HEK293 (cell line): ENCODE data around the gene PPP4C.

Source experiments
- CTCF ChIA-PET: fragments of 350-600 bp; formaldehyde crosslinking; extraction: SDS; loops from one replicate; lab custom pipeline; 2021; ENCODE audit warnings: antibody characterized with exemption; lab: Yijun Ruan, JAX
- POLR2A ChIA-PET: fragments of 300-600 bp; formaldehyde crosslinking; extraction: SDS; loops from one replicate; lab custom pipeline; 2020; ENCODE audit warnings: antibody characterized with exemption, inconsistent platforms; lab: Yijun Ruan, JAX
- H3K27ac ChIP-seq: fragments of 200-500 bp; sonication (Bioruptor generic); 2 replicates; pipeline ENCODE4 v1.5.1; 2014; ENCODE audit warnings: low read depth, low read length, control low read depth, inconsistent platforms; ENCODE audit errors: extremely low read depth
- H3K36me3 ChIP-seq, 2 experiments: fragments of 200-500 bp in 1 of 2; sonication (Bioruptor generic) in 1 of 2; 1 replicate in 1 of 2; 2 replicates in 1 of 2; pipeline ENCODE4 v1.5.1; 2014 to 2017; ENCODE audit warnings: inconsistent platforms in 2 of 2, low read length in 2 of 2; ENCODE audit not compliant: control insufficient read depth in 2 of 2, insufficient read depth in 1 of 2
- H3K4me1 ChIP-seq: fragments of 200-500 bp; sonication (Bioruptor generic); 2 replicates; pipeline ENCODE4 v1.5.1; 2014; ENCODE audit warnings: mild to moderate bottlenecking, low read length, inconsistent platforms; ENCODE audit not compliant: control insufficient read depth, insufficient read depth
- H3K4me3 ChIP-seq: 2 replicates; pipeline ENCODE4 v1.5.1; 2011; ENCODE audit warnings: low read depth, mild to moderate bottlenecking, control low read depth, low read length, moderate library complexity
- H3K9me3 ChIP-seq: fragments of 200-500 bp; sonication (Bioruptor generic); 2 replicates; pipeline ENCODE4 v1.5.1; 2014; ENCODE audit warnings: low read depth, low read length, inconsistent platforms; ENCODE audit not compliant: control insufficient read depth, insufficient read depth
- KLF10 ChIP-seq: fragments of 450-650 bp; IDR thresholded peaks from 2 replicates; pipeline ENCODE4 v1.5.1; 2018; ENCODE audit warnings: missing biosample characterization, mild to moderate bottlenecking, missing genetic modification characterization
- KLF8 ChIP-seq: fragments of 450-650 bp; formaldehyde crosslinking; IDR thresholded peaks from 2 replicates; pipeline ENCODE4 v1.5.1; 2016; ENCODE audit warnings: missing biosample characterization, missing genetic modification characterization
- MEIS1 ChIP-seq: sonication (generic); formaldehyde crosslinking; IDR thresholded peaks from 2 replicates; pipeline ENCODE4 v1.8.1; 2022; ENCODE audit warnings: missing genetic modification reagents, mild to moderate bottlenecking, borderline replicate concordance
- PRDM1 ChIP-seq: fragments of 450-650 bp; formaldehyde crosslinking; IDR thresholded peaks from 2 replicates; pipeline ENCODE4; 2016; ENCODE audit warnings: missing biosample characterization, missing genetic modification characterization
- SCRT1 ChIP-seq: fragments of 450-650 bp; formaldehyde crosslinking; IDR thresholded peaks from 2 replicates; pipeline ENCODE4 v1.5.1; 2016; ENCODE audit warnings: missing biosample characterization, missing genetic modification characterization, borderline replicate concordance
- SCRT2 ChIP-seq: fragments of 450-650 bp; formaldehyde crosslinking; IDR thresholded peaks from 2 replicates; pipeline ENCODE4 v1.5.1; 2016; ENCODE audit warnings: missing biosample characterization, missing genetic modification characterization
- SP2 ChIP-seq: fragments of 450-650 bp; formaldehyde crosslinking; IDR thresholded peaks from 2 replicates; pipeline ENCODE4 v1.5.1; 2016; ENCODE audit warnings: missing biosample characterization, missing genetic modification characterization
- ZFP41 ChIP-seq: fragments of 450-650 bp; formaldehyde crosslinking; IDR thresholded peaks from 2 replicates; pipeline ENCODE4 v1.5.1; 2016; ENCODE audit warnings: missing biosample characterization, missing genetic modification characterization, borderline replicate concordance
- ZFP69B ChIP-seq: fragments of 450-650 bp; formaldehyde crosslinking; IDR thresholded peaks from 2 replicates; pipeline ENCODE4 v1.5.1; 2016; ENCODE audit warnings: missing biosample characterization, missing genetic modification characterization
- ZIC2 ChIP-seq: fragments of 450-650 bp; formaldehyde crosslinking; IDR thresholded peaks from 2 replicates; pipeline ENCODE4 v1.5.1; 2016; ENCODE audit warnings: missing biosample characterization, missing genetic modification characterization
- ZNF121 ChIP-seq: fragments of 450-650 bp; formaldehyde crosslinking; IDR thresholded peaks from 2 replicates; pipeline ENCODE4 v1.5.1; 2016; ENCODE audit warnings: missing biosample characterization, missing genetic modification characterization
- ZNF133 ChIP-seq: fragments of 450-650 bp; formaldehyde crosslinking; IDR thresholded peaks from 2 replicates; pipeline ENCODE4 v1.5.1; 2016; ENCODE audit warnings: missing biosample characterization, missing genetic modification characterization
- ZNF174 ChIP-seq: fragments of 450-650 bp; formaldehyde crosslinking; IDR thresholded peaks from 2 replicates; pipeline ENCODE4 v1.5.0; 2017; ENCODE audit warnings: missing biosample characterization, mild to moderate bottlenecking, missing genetic modification characterization
- ZNF175 ChIP-seq: fragments of 450-650 bp; formaldehyde crosslinking; IDR thresholded peaks from 2 replicates; pipeline ENCODE4 v1.5.1; 2016; ENCODE audit warnings: missing biosample characterization, missing genetic modification characterization
- ZNF223 ChIP-seq: fragments of 450-650 bp; formaldehyde crosslinking; IDR thresholded peaks from 2 replicates; pipeline ENCODE4 v1.5.1; 2016; ENCODE audit warnings: missing biosample characterization, missing genetic modification characterization
- ZNF24 ChIP-seq: fragments of 450-650 bp; formaldehyde crosslinking; IDR thresholded peaks from 2 replicates; pipeline ENCODE4 v1.5.1; 2016; ENCODE audit warnings: missing biosample characterization, missing genetic modification characterization
- ZNF335 ChIP-seq: fragments of 450-650 bp; formaldehyde crosslinking; conservative IDR thresholded peaks from 2 replicates; pipeline ENCODE4 v1.5.1; 2016; ENCODE audit warnings: missing biosample characterization, missing genetic modification characterization
- ZNF416 ChIP-seq: fragments of 450-650 bp; formaldehyde crosslinking; IDR thresholded peaks from 2 replicates; pipeline ENCODE4 v1.5.1; 2016; ENCODE audit warnings: missing biosample characterization, missing genetic modification characterization
- ZNF600 ChIP-seq: fragments of 450-650 bp; formaldehyde crosslinking; IDR thresholded peaks from 2 replicates; pipeline ENCODE4 v1.5.1; 2016; ENCODE audit warnings: missing biosample characterization, missing genetic modification characterization
- ZNF623 ChIP-seq: fragments of 450-650 bp; formaldehyde crosslinking; IDR thresholded peaks from 2 replicates; pipeline ENCODE4 v1.5.1; 2016; ENCODE audit warnings: missing biosample characterization, missing genetic modification characterization
- ZNF626 ChIP-seq: fragments of 450-650 bp; sonication (Bioruptor Pico); formaldehyde crosslinking; IDR thresholded peaks from 2 replicates; pipeline ENCODE4 v1.5.1; 2018; ENCODE audit warnings: missing biosample characterization, missing genetic modification characterization, inconsistent platforms
- ZNF677 ChIP-seq: fragments of 450-650 bp; IDR thresholded peaks from 2 replicates; pipeline ENCODE4 v1.5.0; 2018; ENCODE audit warnings: missing biosample characterization, mild to moderate bottlenecking, missing genetic modification characterization, moderate library complexity
- ZNF701 ChIP-seq: fragments of 450-650 bp; formaldehyde crosslinking; IDR thresholded peaks from 2 replicates; pipeline ENCODE4 v1.5.1; 2016; ENCODE audit warnings: missing biosample characterization, missing genetic modification characterization
- ZNF76 ChIP-seq: fragments of 450-650 bp; formaldehyde crosslinking; IDR thresholded peaks from 2 replicates; pipeline ENCODE4; 2016; ENCODE audit warnings: low read depth, missing biosample characterization, missing genetic modification characterization, borderline replicate concordance
- TF ChIP-seq, protein P1 (sequence below): fragments of 450-650 bp; formaldehyde crosslinking; IDR thresholded peaks from 2 replicates; pipeline ENCODE4 v1.5.1; 2016; ENCODE audit warnings: missing biosample characterization, missing genetic modification characterization

PPP4C gene

GRCh38 chr16:30087181-30087898, 11.5 kb downstream of the PPP4C start (continued):
- no peak for TF ChIP-seq KLF8 (tag by site-specific recombination)
- no peak for TF ChIP-seq ZNF701 (tag by site-specific recombination)
- TF ChIP-seq ZNF335 = no peak
- no peak for TF ChIP-seq ZNF133 (tag by site-specific recombination)
- no peak for TF ChIP-seq ZNF174
- no peak for TF ChIP-seq KLF10 (tag by site-specific recombination)
- TF ChIP-seq ZNF416 (tag by site-specific recombination) = no peak
- no peak for TF ChIP-seq ZIC2 (tag by site-specific recombination)
- no peak for TF ChIP-seq ZNF677
- TF ChIP-seq ZNF175 (tag by site-specific recombination) = no peak
- TF ChIP-seq MEIS1 (CRISPR knock-in tag) = no peak
- no peak for TF ChIP-seq ZNF223
- TF ChIP-seq ZNF626 (tag by site-specific recombination) = no peak
- TF ChIP-seq ZNF76 (tag by site-specific recombination) = no peak
- TF ChIP-seq, all 188 proteins: peak for 14

- no peak overlapping the region for H3K4me3 ChIP-seq
- CTCF ChIA-PET = interaction anchor here (0.6 kb wide), 1 partner anchor 235 kb away, joined by 3 read pairs; no protein-coding TSS in a partner anchor
- TF ChIP-seq SCRT2 (tag by site-specific recombination) (0 out of 2 replicates have a peak, but pooled peaks have one; percentile 41), SCRT1 (0 out of 2 replicates have a peak, but pooled peaks have one; percentile 14), ZNF24 (tag by site-specific recombination) (peak; percentile 38; the same call in 1 of the 2 replicates), ZFP41 (tag by site-specific recombination) (no peak), ZNF623 (no peak)
- POLR2A ChIA-PET = interaction anchor here (2.4 kb wide), 1 partner anchor 12 kb away, joined by 7 read pairs; the partner anchor contains the start of gene PPP4C
- H3K9me3 ChIP-seq = no peaks in the 10 kb centered on the region
- H3K27ac ChIP-seq = no peak overlapping the region
- peaks cover 0 to 36% of the 10 kb centered on the region in 2 experiments; a peak in 1 of 3 replicates for H3K36me3 ChIP-seq
- H3K4me1 ChIP-seq = no peaks in the 10 kb centered on the region
Measured at GRCh38 chr16:30088237-30088831, 12.5 kb downstream of the PPP4C start.

DNA sequence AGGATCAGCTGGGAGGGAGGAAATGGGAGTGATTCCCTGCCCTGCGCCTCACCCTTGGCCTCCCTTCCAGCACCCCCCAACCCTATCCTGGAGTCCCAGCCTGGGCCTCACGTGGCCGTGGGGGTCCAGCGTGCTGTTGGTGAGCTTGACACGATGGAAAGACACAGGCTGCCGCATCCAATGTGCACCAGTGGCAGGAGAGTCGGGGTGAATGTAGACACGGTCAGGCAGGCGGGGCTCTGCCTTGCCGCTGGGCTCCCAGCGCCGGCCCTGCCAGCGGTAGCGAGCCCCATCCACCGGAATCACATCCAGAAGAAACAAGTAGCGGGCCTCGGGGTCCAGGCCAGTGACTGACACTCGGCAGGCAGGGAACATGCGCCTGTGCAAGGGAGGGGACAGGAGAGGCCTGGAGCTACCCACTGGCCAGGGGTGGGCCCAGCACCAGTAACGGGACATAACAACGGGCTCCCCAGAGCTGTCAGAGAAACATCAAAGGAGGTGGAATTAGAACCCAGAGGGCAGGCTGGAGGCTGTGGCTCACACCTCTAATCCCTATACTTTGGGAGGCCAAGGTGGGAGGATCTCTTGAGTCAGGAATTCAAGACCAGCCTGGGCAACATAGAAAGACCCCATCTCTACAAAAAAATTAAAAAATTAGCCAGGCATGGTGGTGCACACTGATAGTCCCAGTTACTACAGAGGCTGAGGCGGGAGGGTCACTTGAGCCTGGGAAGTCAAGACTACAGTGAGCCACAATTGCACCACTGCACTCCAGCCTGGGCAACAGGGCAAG, 13.2 kb downstream of the PPP4C start:
- POLR2A ChIA-PET = interaction anchor here (2.4 to 3.3 kb wide), 2 partner anchors 13 to 23 kb away, joined by 7 to 26 read pairs; partner anchors contain the start of genes ALDOA and PPP4C
- peaks cover 0 to 32% of the 10 kb centered on the region in 2 experiments; a peak in 1 of 3 replicates for H3K36me3 ChIP-seq
- H3K4me1 ChIP-seq = no peaks in the 10 kb centered on the region
- TF ChIP-seq ZNF121 = peak; percentile 88
- TF ChIP-seq, protein P1, sequence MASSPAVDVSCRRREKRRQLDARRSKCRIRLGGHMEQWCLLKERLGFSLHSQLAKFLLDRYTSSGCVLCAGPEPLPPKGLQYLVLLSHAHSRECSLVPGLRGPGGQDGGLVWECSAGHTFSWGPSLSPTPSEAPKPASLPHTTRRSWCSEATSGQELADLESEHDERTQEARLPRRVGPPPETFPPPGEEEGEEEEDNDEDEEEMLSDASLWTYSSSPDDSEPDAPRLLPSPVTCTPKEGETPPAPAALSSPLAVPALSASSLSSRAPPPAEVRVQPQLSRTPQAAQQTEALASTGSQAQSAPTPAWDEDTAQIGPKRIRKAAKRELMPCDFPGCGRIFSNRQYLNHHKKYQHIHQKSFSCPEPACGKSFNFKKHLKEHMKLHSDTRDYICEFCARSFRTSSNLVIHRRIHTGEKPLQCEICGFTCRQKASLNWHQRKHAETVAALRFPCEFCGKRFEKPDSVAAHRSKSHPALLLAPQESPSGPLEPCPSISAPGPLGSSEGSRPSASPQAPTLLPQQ (tag by site-specific recombination) = peak; percentile 75
- TF ChIP-seq PRDM1 = no peak
- peak; percentile 35 for TF ChIP-seq SP2 (tag by site-specific recombination)
- TF ChIP-seq ZNF175 (tag by site-specific recombination) = no peak
- TF ChIP-seq ZNF600 = peak; percentile 59
- TF ChIP-seq ZFP69B (tag by site-specific recombination) = 0 out of 2 replicates have a peak, but pooled peaks have one; percentile 53
- no peaks in the 10 kb centered on the region for H3K9me3 ChIP-seq
- CTCF ChIA-PET = no interaction called here
- no peak overlapping the region for H3K4me3 ChIP-seq
- no peak overlapping the region for H3K27ac ChIP-seq
